GM21825 (cell line): ENCODE measurements around the gene PHACTR4.
"Not testable (repeated sequence)": the region's sequence is repeated elsewhere in the genome, so short reads cannot be mapped to it uniquely, and the experiment has no call there.

Source experiments
- ATAC-seq: cut with Tn5 transposase; IDR thresholded peaks from one replicate; pipeline ENCODE4 v1.9.1; 2021; ENCODE audit warnings: mild to moderate bottlenecking, moderate library complexity; ENCODE audit not compliant: unreplicated experiment

PHACTR4 gene

GRCh38 chr1:28519946-28520725 lies 150.6 kb downstream of the PHACTR4 start:
- no peak for ATAC-seq

GRCh38 chr1:28520796-28521195 lies 151.3 kb downstream of the PHACTR4 start:
- ATAC-seq: not testable (repeated sequence)

- no peak for ATAC-seq
These were observed 152.1 kb downstream of the PHACTR4 start for GRCh38 chr1:28521502-28522164.

GRCh38 chr1:28522537-28522936 lies 153.0 kb downstream of the PHACTR4 start:
- ATAC-seq: not testable (repeated sequence)

- ATAC-seq: not testable (repeated sequence)
These were observed 155.6 kb downstream of the PHACTR4 start for GRCh38 chr1:28525002-28525642.

GRCh38 chr1:28526886-28527285 lies 157.3 kb downstream of the PHACTR4 start:
- no peak for ATAC-seq

GRCh38 chr1:28530456-28530855 lies 160.9 kb downstream of the PHACTR4 start:
- ATAC-seq: no peak

GRCh38 chr1:28534671-28535070 lies 165.1 kb downstream of the PHACTR4 start:
- ATAC-seq: no peak

GRCh38 chr1:28535180-28535579 lies 165.6 kb downstream of the PHACTR4 start:
- ATAC-seq: no peak

GRCh38 chr1:28537457-28538199 lies 168.1 kb downstream of the PHACTR4 start:
- no peak for ATAC-seq

GRCh38 chr1:28538286-28538685 lies 168.7 kb downstream of the PHACTR4 start:
- ATAC-seq: no peak

- no peak for ATAC-seq
These were observed 171.1 kb downstream of the PHACTR4 start for GRCh38 chr1:28540651-28541050.

GRCh38 chr1:28541414-28542015 lies 172.0 kb downstream of the PHACTR4 start:
- not testable (repeated sequence) for ATAC-seq

GRCh38 chr1:28545246-28545628 lies 175.7 kb downstream of the PHACTR4 start:
- no peak for ATAC-seq

- ATAC-seq: no peak
These were observed 178.8 kb downstream of the PHACTR4 start for GRCh38 chr1:28548318-28548717.
